ENCODE data around the gene CAB39. TPM values are rescaled to one million over a fixed set of nuclear protein-coding genes. Genes with fewer than 3 reads are reported as not detected.
A peak's percentile ranks its signal among the peaks of the same experiment; 100 is the strongest.

Gene CAB39
- total RNA-seq, 2 donors from 2014 or later: 32.3 to 34.5 TPM

DNA sequence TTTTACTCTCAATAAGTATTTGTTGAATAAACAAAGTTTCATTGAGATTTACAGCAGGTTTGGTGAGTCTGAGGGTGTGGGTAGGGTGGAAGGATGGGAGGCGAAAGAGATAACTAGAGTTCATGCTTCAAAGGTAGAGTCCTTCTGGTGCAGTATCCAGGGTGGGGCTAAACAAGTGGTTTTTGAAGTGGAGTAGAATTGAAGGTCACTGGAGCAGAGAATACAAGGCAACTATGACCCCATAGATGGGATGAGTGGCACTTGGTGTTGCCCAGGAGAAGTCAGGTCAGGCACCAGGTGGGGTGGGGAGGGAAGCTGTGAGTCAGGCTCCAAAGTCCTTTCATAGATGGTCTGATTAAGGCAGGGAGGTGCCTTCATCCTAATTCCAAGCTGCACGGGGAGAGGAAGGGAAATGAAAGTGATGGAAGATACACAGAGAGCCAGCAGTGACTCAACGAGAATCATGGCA, 6.6 kb upstream of the CAB39 start:
- intact Hi-C loops (cut with DNase I): loop anchor here (10.0 kb wide), 1 partner anchor 99 kb away; no protein-coding TSS in a partner anchor

DNA sequence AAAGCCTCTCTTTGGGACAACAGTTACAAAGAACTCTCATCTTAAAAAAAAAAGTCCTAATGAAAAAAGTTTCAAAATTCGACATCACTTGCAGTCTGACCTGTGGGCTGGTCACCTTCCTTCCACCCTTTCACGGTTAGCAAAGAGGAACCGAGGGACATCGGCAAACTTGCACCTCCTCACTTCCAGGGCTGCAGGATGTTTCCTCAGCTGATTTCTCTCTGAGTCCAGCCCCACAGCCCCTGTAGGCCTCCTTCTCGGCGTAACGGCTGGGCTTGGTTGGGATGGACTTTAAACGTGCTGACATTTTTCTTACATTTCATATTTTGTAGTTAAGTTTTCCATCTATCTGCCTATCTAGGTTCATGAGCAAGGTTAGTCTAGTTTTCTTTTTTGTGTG, 5.7 kb upstream of the CAB39 start:
- no peaks in the 10 kb centered on the region for H3K9me3 ChIP-seq
- TF ChIP-seq, protein P1, sequence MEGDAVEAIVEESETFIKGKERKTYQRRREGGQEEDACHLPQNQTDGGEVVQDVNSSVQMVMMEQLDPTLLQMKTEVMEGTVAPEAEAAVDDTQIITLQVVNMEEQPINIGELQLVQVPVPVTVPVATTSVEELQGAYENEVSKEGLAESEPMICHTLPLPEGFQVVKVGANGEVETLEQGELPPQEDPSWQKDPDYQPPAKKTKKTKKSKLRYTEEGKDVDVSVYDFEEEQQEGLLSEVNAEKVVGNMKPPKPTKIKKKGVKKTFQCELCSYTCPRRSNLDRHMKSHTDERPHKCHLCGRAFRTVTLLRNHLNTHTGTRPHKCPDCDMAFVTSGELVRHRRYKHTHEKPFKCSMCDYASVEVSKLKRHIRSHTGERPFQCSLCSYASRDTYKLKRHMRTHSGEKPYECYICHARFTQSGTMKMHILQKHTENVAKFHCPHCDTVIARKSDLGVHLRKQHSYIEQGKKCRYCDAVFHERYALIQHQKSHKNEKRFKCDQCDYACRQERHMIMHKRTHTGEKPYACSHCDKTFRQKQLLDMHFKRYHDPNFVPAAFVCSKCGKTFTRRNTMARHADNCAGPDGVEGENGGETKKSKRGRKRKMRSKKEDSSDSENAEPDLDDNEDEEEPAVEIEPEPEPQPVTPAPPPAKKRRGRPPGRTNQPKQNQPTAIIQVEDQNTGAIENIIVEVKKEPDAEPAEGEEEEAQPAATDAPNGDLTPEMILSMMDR (IDR thresholded peaks at IDR 0.05): no peak
- TF ChIP-seq POLR2A (IDR thresholded peaks at IDR 0.05): no peak
- H3K4me1 ChIP-seq: peaks cover 2% of the 10 kb centered on the region
- no peaks in the 10 kb centered on the region for H3K36me3 ChIP-seq (replicated peaks in 1 of 2; ENCODE audit: insufficient read depth in 1 of 2, low read depth in 2 of 2)
- 68 to 72% methylated on average over 8 of the region's 8 CpGs for WGBS, 2 donors
- ATAC-seq: no peak
- intact Hi-C loops (cut with DNase I): loop anchor here (10.0 kb wide), 1 partner anchor 98 kb away; no protein-coding TSS in a partner anchor
- no peak overlapping the region for H3K27ac ChIP-seq
- H3K27me3 ChIP-seq: no peaks in the 10 kb centered on the region
- no peak overlapping the region for H3K4me3 ChIP-seq
- no peak for DNase-seq

More for the DNA sequence above, 6.6 kb upstream of the CAB39 start:
- no peaks in the 10 kb centered on the region for H3K9me3 ChIP-seq
- DNase-seq: no peak
- TF ChIP-seq, protein P1 (IDR thresholded peaks at IDR 0.05): no peak
- TF ChIP-seq POLR2A (IDR thresholded peaks at IDR 0.05): no peak
- WGBS, 2 donors: 66 to 67% methylated on average over 3 of the region's 3 CpGs
- no peak overlapping the region for H3K27ac ChIP-seq
- no peak overlapping the region for H3K4me3 ChIP-seq
- no peaks in the 10 kb centered on the region for H3K27me3 ChIP-seq
- no peaks in the 10 kb centered on the region for H3K4me1 ChIP-seq
- no peaks in the 10 kb centered on the region for H3K36me3 ChIP-seq (replicated peaks in 1 of 2; ENCODE audit: insufficient read depth in 1 of 2, low read depth in 2 of 2)
- no peak for ATAC-seq

DNA sequence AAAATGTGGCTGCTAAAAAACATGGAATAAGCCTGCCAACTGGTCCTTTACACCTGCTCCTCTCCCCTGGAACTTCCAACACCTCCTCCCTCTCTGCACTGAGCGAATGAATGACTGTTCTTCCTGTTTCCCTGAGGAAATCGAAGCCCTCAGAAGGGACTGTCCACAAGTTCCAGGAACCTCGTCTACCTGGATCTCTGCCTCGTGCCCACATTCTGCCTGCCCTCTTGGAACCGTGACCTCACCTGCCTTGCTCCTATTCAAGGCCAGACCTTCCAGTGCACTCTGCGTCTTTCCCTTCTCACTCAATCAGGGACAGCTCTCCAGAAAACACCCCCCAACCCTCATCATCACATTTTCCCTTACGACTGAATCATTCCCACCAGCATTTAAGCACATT, 4.4 kb upstream of the CAB39 start:
- H3K36me3 ChIP-seq (replicated peaks in 1 of 2; ENCODE audit: insufficient read depth in 1 of 2, low read depth in 2 of 2): no peaks in the 10 kb centered on the region
- peaks cover 7% of the 10 kb centered on the region for H3K4me1 ChIP-seq
- H3K27ac ChIP-seq: no peak overlapping the region
- H3K27me3 ChIP-seq: no peaks in the 10 kb centered on the region
- no peak for DNase-seq
- intact Hi-C loops (cut with DNase I): loop anchor here (10.0 kb wide), 1 partner anchor 97 kb away; no protein-coding TSS in a partner anchor
- WGBS, 2 donors: 33 to 39% methylated on average over 7 of the region's 7 CpGs
- H3K9me3 ChIP-seq: no peaks in the 10 kb centered on the region
- H3K4me3 ChIP-seq: no peak overlapping the region
- TF ChIP-seq, protein P1 (IDR thresholded peaks at IDR 0.05): no peak
- TF ChIP-seq POLR2A (IDR thresholded peaks at IDR 0.05): no peak
- ATAC-seq: no peak

DNA sequence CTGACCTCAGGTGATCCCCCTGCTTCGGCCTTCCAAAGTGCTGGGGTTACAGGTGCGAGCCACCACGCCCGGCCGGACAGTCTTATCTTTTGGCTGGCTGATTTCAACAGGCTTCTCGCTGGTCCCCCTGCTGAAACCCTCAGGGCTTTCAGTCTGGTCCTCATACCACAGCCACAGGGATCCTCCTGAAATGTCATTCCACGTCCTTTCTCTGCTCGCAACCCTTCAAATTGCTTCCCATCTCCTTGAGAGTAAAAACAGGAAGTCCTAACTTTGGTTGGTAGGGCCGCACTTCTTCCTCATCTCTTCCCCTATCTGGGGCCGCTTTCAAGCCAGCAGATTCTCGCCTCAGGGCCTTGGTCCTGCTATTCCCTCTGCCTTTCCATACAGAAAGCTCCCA, 1.4 kb upstream of the CAB39 start:
- WGBS, 2 donors: 75 to 84% methylated on average over 11 of the region's 11 CpGs
- Histone ChIP-seq H3K27me3 (no peaks in the 10 kb centered on the region), H3K4me1 (peaks cover 20% of the 10 kb centered on the region), H3K36me3 (replicated peaks in 1 of 2; ENCODE audit: insufficient read depth in 1 of 2, low read depth in 2 of 2) (no peaks in the 10 kb centered on the region), H3K4me3 (no peak overlapping the region), H3K27ac (no peak overlapping the region), H3K9me3 (no peaks in the 10 kb centered on the region)
- TF ChIP-seq, protein P1 (IDR thresholded peaks at IDR 0.05): no peak
- TF ChIP-seq POLR2A (IDR thresholded peaks at IDR 0.05): no peak
- intact Hi-C loops (cut with DNase I): no loop called here
- no peak for ATAC-seq
- DNase-seq: peak in 1 of 4 donors; percentile 40
